ENCODE results near the gene CDH13.

CDH13 gene

DNA sequence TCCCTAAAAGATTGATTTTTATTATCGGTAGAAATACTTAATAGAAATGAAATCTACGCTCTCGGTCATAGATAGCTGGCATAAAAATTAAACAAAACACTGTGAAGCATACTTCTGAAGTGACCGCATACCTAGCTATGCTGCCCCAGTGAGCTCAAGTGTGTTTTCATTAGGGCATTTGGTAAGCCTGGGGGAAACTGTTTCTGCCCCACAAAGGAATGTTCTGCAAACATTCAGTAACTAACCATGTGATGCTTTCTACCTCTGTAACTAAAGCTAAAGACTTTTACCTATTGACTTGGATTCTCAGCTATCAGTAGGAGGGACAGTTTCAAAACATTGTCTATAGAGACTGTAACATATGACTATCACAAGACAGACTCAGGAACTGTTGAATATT lies 1087.5 kb downstream of the CDH13 start:
- no peak for DNase-seq

DNA sequence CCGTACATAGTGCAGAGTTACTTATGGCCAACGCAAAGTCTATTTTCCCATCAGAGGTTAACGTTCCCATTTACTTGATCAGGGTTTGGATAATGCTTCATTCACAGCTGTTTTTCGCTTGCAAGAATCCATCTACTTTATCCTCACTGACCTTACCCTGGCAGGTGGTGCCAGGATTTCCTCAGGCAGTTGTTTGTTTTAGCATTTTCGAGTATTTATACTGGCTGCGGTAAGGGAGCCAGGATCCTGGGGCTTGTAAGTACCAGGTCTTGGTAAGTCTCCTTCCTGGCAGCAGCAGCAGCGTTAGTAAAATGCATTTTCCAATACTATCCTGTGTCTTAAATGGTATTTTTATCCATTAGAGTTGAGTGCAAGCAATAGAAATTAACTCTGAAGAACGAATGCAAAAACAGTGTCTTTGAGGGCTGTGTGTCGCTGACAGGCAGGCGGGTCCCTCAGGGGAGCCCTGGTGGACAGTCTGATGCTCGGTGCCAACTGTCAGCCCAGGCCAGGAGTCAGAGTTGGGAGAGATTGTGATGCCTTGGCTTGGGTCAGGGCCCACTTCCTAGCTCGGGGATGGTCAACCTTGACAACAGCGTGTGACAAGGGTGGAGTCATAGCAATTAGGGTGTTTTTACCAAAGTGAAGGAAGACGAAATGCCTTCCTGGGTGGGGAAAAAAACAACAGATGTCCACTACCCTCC lies 1088.6 kb downstream of the CDH13 start:
- no peak for DNase-seq

DNA sequence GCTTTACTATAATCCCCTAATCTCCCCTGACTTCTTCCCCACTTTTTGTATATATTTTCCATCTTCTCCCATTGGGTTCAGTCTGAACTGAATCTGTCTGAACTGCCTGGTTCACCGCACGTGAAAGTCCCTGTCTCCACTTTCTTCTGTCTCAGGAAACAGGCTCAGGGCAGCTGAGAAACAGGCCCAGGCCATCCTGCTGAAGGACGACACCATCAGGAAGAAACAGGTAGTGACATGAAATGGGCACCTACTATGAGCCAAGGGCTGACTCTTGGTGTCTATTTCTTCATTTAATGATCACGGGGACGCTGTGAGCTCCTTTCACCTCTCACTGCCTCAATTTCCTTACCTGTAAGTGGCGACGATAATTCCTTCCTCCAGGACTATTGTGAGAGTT lies 1090.5 kb downstream of the CDH13 start:
- no peak for DNase-seq

DNA sequence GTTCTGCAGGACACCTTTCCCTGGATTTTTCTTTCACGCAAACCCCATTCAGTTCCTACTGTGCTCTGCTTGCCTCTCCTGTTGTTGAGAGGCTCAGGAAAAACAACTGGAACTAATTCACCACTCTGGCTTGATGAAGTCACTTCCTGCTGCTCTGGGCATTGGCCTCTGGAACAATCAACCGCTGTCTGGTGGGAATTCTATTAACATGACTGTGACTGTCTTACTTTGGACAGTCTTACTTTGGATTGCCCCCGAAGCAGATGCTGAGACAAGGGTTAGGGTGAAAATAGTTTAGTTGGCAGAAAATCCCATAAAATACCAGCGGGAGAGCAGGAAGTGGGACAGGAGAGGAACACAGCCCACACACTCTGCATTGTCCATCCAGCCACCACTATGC lies 1091.0 kb downstream of the CDH13 start:
- no peak for DNase-seq

DNA sequence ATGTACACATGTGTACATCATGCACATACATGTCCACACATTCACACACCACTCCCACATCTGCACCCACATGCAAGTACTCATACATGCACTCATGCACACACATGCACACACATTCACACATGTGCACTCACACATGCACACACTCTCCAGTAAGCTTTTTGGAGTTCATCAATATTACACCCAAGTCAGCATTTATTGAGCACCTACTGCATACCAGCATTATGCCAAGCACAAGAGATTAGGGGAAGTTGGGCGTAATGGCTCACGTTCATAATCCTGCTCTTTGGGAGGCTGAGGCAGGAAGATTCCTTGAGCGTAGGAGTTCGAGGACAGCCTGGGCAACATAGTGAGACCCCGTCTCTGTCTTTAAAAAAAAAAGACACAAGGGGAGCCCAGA lies 1093.4 kb downstream of the CDH13 start:
- DNase-seq = no peak

DNA sequence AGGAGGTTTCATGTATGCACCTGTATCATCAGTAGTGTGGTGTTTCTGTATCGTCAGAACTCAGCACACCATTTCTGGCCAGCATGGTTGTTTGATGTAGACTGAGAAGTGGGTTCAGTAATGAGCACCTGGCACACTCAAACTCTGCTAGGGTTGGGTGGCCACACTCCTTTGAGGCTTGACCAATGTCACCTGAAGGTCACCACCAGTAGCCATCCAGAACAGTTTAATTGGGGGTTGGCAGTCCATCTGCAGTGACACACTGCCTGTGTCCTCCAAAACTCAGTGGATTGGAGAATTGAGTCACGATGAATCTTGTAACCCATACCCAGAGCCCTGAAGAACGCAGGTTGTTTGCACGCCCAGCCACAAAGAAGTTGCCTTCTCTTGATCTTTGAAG lies 1094.2 kb downstream of the CDH13 start:
- DNase-seq = no peak

DNA sequence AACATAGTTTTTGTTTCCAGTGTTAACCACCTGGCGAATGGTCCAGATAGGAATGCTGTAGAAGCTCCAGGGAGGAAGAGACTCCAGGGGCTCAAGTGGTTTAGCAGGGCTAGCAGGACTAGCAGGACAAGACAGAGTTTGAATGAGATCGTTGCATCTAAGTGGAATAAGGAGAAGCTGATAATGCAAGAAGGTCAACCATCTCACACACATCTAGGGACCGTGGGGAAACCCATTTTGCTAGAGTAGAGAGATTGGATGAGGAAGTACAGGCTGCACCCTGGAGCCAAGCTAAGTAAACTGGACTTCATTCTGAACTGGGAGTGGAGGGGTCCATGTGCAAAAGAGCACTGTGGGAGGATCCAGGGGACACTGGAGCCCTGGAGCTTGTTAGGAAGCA lies 1094.9 kb downstream of the CDH13 start:
- no peak for DNase-seq

DNA sequence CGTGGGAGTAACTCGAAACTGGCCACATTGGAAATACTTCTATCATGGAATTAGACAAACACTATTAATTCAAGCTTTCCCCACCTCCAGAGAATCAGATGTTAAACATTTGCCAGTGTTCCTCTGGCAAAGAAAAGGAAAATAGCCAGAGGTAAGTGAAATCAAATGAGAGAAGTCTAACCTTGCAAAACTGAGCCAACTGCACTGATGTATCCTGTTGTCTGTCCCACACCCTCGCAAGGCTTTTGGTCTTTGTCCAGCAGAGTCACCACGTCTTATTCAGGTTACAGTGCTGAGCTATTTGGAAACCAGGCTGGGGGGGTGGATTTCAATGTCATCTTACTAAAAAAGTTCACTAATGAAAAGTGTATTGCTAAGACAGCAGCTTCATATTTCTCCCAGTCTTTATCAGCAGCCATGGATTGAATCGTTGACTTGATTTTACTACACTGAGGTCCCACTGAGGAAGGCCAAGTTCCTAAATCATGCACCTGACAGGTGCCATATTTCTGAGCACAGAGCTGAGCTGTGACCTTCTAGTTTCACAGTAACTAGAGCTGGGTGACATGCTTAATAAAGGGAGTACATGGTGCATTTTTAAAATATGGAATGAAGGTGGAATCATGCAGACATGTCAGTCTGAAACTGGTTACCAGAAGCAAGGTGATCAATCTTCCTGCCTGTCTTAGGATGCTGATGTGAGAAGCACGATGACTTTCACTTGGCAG lies 1095.9 kb downstream of the CDH13 start:
- DNase-seq = no peak

DNA sequence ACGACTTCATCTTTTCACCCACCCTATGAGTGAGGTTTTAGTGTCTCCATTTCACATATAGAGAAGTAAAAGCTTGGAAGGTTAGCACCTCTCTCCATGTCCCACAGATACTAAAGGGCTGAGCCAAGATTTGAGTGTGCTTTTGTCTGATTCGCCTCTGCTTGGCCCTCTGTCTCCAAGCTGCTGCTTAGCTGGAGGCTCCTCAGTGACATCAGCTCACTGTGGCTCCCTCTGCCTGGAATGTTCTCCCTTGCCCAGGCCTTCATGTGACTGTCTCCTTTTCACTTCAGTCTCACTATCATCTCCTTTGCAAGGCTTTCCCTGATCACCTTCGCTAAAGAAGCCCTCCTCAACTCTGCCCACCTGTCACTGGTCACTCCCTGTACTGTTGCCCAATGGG lies 1096.5 kb downstream of the CDH13 start:
- DNase-seq = no peak

DNA sequence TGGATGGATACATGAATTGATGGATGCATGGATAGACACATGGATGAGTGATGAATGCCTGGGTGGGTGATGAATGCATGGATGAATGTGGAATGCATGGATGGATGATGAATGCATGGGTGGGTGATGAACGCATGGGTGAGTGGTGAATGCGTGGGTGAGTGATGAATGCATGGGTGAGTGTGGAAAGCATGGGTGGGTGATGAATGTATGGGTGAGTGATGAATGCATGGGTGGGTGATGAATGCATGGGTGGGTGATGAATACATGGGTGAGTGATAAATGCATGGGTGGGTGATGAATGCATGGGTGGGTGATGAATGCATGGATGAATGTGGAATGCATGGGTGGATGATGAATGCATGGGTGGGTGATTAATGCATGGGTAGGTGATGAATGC lies 1097.1 kb downstream of the CDH13 start:
- DNase-seq = no peak

DNA sequence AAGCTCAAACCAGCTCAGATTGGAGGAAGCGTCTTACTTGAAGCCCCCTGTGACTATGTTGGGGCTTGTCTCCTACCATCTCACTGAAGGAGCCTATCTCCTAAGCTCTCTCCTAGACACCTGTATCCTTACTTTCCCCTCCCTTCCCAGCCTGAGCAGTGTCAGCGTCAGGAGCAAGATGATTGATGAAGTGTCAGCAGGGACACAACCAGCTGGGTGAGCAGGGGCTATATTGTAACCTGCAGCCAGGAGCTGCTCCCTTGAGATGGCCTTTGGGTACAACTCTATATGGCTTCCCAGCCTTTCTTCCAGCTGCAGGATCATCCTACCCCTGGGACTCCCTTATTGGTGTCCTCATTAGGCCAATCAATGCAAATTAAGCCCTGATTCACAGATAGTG lies 1097.8 kb downstream of the CDH13 start:
- DNase-seq = no peak

DNA sequence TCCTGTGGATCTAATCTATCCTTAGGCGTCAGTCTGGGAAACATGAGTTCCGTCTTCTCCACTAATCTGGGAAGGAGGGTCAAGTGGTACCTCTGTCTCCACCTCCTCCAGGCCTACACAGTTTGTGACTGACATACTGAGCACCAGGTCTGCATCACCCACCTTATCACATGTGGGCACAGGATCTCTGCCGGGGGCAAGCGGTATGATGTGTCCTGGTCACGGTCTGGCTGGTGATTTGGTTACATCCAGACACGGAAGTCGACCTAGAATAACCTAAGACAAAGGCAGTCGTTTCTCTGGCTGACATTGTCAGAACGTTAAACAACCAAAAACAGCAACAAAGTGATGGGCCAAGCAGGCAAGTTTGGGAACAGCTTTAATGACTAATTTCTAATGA lies 1098.5 kb downstream of the CDH13 start:
- no peak for DNase-seq

DNA sequence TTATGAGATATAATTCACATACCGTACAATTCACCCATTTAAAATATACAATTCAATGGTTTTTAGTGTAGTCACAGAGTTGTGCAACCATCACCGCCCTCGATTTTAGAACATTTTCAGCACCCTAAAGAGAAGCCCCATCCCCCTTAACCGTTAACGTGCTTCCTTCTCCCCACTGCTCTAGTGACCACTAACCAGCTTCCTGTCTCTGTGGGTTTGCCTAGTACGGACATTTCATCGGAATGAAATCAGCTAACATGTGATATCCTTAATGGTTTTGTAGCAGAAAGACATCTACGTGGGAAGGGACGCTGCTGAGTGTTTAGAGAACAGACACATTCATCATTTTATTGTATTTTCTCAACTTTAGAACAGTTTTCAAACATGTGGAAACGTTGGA lies 1100.2 kb downstream of the CDH13 start:
- DNase-seq = peak in 1 of 2 donors; percentile 3

DNA sequence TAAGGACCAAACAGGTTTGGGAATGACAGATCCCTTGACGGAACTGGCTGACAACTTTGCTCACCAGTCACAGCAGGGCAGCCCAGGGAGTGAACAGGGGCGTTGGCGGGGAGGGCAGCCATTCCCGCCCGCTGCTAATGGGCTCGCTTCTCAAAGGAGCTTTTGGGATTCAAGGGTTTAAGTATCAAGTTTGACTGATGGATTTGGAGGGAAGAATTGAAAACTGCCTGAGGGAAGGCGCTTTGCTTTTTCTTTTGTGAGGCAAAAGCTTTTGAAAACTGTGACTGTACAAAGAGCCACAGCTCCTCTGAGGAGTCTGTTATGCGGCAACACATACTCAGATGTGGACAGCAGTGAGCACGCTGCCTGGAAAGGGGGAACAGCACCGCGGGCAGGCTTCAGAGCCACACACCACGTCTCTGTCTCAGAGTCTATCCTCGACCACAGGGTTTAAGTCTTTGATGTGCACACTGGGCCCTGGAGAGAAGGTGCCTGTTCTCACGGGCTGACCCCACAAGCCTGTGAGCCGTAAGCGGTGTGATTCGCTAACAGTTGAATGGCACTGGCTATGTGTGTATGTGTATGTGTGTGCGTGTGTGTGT lies 1101.1 kb downstream of the CDH13 start:
- DNase-seq = no peak

DNA sequence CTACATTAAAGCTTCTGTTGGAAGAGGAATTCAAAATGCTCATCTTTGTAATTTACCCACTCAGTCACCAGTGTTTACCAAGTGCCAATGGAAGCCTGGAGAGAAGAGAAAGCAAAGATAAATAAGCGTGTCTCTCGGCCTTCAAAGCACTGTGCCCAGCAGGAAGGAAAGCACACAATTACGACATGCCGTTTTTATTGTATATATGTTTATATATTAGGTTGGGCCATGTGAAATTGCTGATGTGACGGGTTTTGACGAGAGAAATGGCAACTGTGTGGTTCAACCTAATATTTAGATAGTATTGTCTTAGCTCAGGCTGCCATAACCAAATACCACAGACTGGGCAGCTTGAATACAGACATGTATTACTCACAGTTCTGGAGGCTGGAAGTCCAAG lies 1101.7 kb downstream of the CDH13 start:
- DNase-seq = no peak

DNA sequence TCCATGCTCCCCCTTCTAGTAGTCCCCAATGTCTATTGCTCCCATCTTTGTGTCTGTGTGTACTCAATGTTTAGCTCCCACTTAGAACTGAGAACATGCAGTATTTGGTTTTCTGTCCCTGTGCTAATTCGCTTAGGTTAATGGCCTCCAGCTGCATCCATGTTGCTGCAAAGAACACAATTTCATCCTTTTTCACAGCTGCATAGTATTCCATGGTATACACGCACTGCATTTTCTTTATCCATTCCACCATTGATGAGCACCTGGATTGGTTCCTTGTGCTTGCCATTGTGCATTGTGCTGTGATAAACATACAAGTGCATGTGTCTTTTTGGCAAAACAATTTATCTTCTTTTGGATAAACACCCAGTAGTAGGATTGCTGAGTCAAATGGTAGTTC lies 1104.0 kb downstream of the CDH13 start:
- DNase-seq = no peak

DNA sequence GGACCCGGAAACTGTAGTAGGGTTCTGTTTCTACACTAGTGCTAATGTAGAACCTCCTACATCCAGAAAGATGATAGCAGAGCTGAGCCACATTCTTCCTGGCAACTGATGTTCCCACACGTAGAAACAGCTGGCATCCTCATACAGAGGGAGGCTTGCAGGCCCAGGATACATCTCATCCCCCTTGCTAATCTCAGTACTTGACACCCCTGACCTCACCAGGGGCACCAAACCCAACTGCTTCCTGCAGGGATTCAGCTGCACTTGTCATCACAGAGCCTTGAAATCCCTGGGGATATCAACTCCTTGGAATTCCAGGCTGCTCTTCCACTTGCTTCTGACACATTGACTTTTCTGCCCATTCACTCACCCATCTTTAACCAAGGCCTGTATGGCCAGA lies 1105.8 kb downstream of the CDH13 start:
- no peak for DNase-seq

DNA sequence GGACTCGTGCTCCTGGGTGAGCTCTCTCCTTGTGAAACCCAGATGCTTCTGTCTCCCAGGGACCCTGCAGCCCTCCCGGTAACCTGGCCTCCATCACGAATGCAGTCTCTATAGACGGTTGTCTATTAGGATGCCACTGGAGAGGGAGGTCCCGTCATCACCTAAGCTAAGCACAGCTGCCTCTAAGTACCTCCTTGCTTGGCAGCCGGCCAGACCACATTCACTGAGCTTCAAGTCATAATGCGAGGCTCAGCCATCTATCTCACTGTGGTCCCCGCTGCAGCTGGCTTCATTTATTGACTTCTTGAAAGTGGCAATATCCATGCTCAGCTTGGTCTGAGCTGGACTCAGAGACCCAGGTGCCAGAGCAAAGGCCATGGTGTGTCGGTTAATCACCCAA lies 1106.5 kb downstream of the CDH13 start:
- DNase-seq = no peak

DNA sequence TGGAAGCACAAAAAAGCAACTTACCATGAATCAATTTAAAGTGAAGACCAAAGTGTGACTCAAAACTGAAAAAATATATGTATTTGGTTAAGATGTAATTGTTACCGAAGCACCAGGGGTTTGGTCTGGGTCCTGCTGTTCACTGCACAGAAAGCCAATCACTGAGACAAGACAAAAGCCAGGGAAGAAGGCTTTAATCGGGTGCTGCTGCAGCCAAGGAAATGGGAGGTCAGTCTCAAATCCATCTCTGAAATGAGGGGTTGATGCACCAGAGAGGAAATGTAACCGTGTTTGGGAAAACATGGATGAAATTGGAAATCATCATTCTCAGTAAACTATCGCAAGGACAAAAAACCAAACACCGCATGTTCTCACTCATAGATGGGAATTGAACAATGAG lies 1107.4 kb downstream of the CDH13 start:
- DNase-seq = no peak

DNA sequence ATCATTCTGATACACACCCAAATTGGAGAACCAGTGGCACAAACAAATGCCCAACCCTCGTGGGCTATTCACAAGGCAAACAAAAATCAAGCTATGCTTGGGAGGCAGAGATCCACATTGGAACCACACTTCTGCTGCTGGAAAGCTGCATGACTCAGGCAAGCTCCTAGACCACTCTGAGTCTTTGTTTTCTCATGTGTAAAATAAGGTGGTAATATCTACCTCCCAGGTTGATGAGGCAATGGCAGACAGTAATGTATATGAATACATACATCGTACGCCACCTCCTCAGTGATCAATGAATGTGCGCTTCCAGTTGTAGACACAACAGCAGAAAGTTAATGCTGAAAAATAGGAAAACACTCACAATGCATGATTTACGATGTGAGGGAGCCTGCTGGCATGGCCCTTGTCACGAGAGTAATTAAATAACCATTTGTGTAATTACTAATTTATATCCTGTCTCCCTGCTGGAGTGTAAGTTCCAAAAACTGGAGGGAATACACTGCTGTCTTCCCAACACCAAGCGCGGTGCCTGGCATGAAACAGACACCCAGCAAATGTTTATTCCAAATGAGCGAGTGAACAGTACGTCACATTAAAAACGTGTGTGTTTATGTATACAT lies 1111.1 kb downstream of the CDH13 start:
- DNase-seq = no peak

DNA sequence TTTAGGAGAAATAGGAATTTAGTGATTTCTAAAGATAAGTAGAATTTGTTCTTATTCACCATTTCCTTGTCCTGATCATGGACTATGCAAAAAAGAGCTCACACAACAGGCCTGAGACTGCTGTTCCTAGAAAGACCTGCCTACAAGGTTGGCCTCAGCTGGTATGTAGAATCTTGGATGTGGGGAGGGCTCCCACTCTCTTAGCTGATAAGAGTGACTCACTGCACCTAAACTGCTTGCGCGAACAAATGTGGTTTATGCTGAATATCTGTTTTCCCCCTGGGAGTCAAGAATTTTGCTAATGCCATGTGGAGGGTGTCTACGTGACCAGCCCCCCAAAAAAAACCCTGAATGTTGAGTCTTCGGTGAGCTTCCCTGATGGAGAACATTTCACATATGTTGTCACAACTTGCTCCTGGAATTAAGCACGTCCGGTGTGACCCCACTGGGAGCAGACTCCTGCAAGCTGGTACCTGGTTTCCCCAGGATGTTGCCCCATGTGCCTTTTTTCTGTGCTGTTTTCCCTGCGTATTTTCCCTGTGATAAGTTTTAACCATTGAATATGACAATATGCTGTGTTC lies 1112.2 kb downstream of the CDH13 start:
- no peak for DNase-seq

DNA sequence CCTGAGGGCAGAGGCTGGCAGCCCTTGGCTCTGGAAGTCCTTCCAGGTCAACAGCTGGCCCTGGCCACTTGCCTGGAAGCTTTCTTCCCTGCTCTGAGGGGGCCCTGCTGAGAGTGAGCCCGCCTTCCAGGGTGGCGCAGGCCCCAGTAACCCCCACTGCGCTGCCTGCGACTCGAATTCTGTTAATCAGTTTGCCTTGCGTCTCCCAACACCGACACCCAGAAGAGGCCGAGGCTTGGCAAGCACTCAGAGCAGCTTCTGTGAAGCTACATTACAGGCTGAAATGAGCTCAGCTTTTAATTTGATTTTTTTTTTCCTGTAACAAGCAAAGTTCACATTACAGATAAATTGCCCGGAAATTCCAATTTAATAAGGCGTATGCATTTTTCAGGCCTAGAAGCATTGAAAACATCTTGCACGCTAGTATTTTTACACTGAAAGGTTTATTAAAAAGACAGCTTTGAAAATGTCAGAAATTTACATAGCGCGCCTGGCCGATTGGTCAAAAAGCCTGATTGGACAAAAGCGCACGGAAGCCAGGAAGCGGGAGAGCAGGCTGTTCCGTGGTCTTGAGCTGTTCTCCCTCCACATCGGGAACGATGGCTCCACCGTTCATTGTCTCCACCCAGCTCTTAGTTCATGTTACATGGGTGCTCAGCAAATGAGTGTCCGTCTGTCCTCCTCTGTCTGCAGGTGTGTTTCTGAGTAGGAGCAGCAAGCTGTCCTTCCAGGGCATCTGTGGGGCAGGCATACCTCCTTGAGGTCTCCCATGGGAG lies 1115.5 kb downstream of the CDH13 start:
- DNase-seq = no peak

DNA sequence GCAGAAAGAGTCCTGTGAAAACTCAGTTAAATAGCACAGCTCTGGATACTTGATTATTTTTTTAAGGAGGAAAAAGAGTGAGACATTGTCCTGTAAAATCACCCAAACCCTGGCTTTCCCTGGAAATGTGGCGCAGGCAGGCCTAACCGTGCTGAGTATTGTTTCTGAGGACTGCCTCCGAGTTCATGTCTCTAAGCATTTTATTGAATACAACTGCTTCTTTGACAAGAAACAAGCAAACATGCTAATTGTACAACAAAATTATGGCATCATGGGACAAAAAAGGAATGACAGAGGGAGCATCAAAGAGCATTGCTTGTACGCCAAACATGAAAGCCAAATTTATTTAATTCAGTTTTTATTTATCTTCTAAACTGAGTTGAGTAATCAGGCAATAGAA lies 1116.5 kb downstream of the CDH13 start:
- no peak for DNase-seq

Data from CD4-positive, alpha-beta T cell treated with Interferon alpha-2 for 1 hour (primary cell).